Neural cell (in vitro differentiated cells): ENCODE data around the gene TBPL1. TPM values are rescaled to one million over a fixed set of nuclear protein-coding genes. Genes with fewer than 3 reads are reported as not detected.

Experiments
- H2AFZ ChIP-seq: fragments of 200-600, 300-800 bp; sonication (generic), shearing (Covaris generic); 2 replicates; pipeline ENCODE4 v1.6.0; 2014; ENCODE audit warnings: low read depth, mild to moderate bottlenecking, antibody characterized with exemption, low read length, moderate library complexity
- H3F3A ChIP-seq: fragments of 200-600 bp; shearing (Covaris generic); 2 replicates; pipeline ENCODE4 v1.6.1; 2016; ENCODE audit warnings: mild to moderate bottlenecking, moderate library complexity, mixed read lengths, antibody characterized with exemption, low read length; ENCODE audit not compliant: insufficient read depth, poor library complexity, severe bottlenecking
- H3K27ac ChIP-seq: fragments of 200-600, 300-800 bp; sonication (generic), shearing (Covaris generic); 2 replicates; pipeline ENCODE4 v1.5.1; 2014; ENCODE audit warnings: mild to moderate bottlenecking, low read length, moderate library complexity
- H3K27me3 ChIP-seq: fragments of 300-800, 200-600 bp; sonication (generic), shearing (Covaris generic); 2 replicates; pipeline ENCODE4 v1.6.0; 2014; ENCODE audit warnings: mild to moderate bottlenecking, low read depth, low read length, moderate library complexity; ENCODE audit not compliant: insufficient read depth
- H3K36me3 ChIP-seq: fragments of 300-800, 200-600 bp; sonication (generic), shearing (Covaris generic); 2 replicates; pipeline ENCODE4 v1.5.1; 2014; ENCODE audit warnings: mild to moderate bottlenecking, antibody characterized with exemption, low read length, moderate library complexity; ENCODE audit not compliant: insufficient read depth
- H3K4me2 ChIP-seq: fragments of 300-800, 200-600 bp; sonication (generic), shearing (Covaris generic); 2 replicates; pipeline ENCODE4 v1.6.0; 2014; ENCODE audit warnings: mild to moderate bottlenecking, low read length
- H3K4me3 ChIP-seq: fragments of 300-800, 200-600 bp; sonication (generic), shearing (Covaris generic); 2 replicates; pipeline ENCODE4 v1.5.1; 2014; ENCODE audit warnings: mild to moderate bottlenecking, low read length, moderate library complexity
- H3K79me2 ChIP-seq: fragments of 200-600 bp; shearing (Covaris generic); replicated peaks from 2 replicates; pipeline ENCODE4 v1.6.0; 2014; ENCODE audit warnings: mild to moderate bottlenecking, low read length, moderate library complexity; ENCODE audit not compliant: insufficient read depth
- H3K9ac ChIP-seq: fragments of 300-800, 200-600 bp; sonication (generic), shearing (Covaris generic); 2 replicates; pipeline ENCODE4 v1.6.1; 2016; ENCODE audit warnings: mild to moderate bottlenecking, low read length, mixed read lengths
- H3K9me2 ChIP-seq: fragments of 200-600 bp; shearing (Covaris generic); 2 replicates; pipeline ENCODE4 v1.6.1; 2016; ENCODE audit warnings: mild to moderate bottlenecking, low read length, mixed read lengths; ENCODE audit not compliant: insufficient read depth
- H3K9me3 ChIP-seq: fragments of 200-600, 300-800 bp; sonication (generic), shearing (Covaris generic); 2 replicates; pipeline ENCODE4 v1.6.1; 2016; ENCODE audit warnings: mild to moderate bottlenecking, mixed run types, low read length, moderate library complexity, mixed read lengths
- H4K20me1 ChIP-seq: fragments of 200-600 bp; shearing (Covaris generic); 2 replicates; pipeline ENCODE4 v1.6.1; 2016; ENCODE audit warnings: mild to moderate bottlenecking, mixed run types; ENCODE audit not compliant: insufficient read depth
- EP300 ChIP-seq: fragments of 450-650 bp; conservative IDR thresholded peaks from 2 replicates; pipeline ENCODE4 v1.6.1; 2014; ENCODE audit warnings: antibody characterized with exemption, mild to moderate bottlenecking, moderate library complexity; ENCODE audit not compliant: poor library complexity, severe bottlenecking
- EZH2 ChIP-seq: fragments of 200-600, 300-800 bp; shearing (Covaris generic), sonication (generic); IDR thresholded peaks from 2 replicates; pipeline ENCODE4 v1.6.1; 2014; ENCODE audit warnings: antibody characterized with exemption, low read length, borderline replicate concordance, mild to moderate bottlenecking; ENCODE audit not compliant: insufficient read depth, poor library complexity, severe bottlenecking
- MXI1 ChIP-seq: fragments of 450-650 bp; conservative IDR thresholded peaks from 2 replicates; pipeline ENCODE4 v1.6.1; 2014; ENCODE audit warnings: antibody characterized with exemption, mild to moderate bottlenecking; ENCODE audit not compliant: poor library complexity, severe bottlenecking
- POLR2AphosphoS5 ChIP-seq: IDR thresholded peaks from 2 replicates; pipeline ENCODE4 v1.6.1; 2012
- RAD21 ChIP-seq: fragments of 450-650 bp; conservative IDR thresholded peaks from 2 replicates; pipeline ENCODE4 v1.6.1; 2014; ENCODE audit warnings: antibody characterized with exemption, mild to moderate bottlenecking, moderate library complexity
- SMC3 ChIP-seq: fragments of 450-650 bp; conservative IDR thresholded peaks from 2 replicates; pipeline ENCODE4 v1.6.1; 2014; ENCODE audit warnings: antibody characterized with exemption, mild to moderate bottlenecking, moderate library complexity; ENCODE audit not compliant: poor library complexity
- TAF1 ChIP-seq: IDR thresholded peaks from 2 replicates; pipeline ENCODE4 v1.6.1; 2012; ENCODE audit warnings: low read depth
- polyA plus RNA-seq: library from polyadenylated mRNA; depleted of rRNA; stranded (reverse); fragments of >200 nt; gene quantifications from 2 replicates; pipeline ENCODE4 v1.2.3, GENCODE V29; 2014
- TF ChIP-seq, protein P1 (sequence below): IDR thresholded peaks from 2 replicates; pipeline ENCODE4 v1.6.1; 2012; ENCODE audit warnings: borderline replicate concordance
- TF ChIP-seq, protein P2 (sequence below): fragments of 450-650 bp; IDR thresholded peaks from 2 replicates; pipeline ENCODE4 v1.5.1; 2014; ENCODE audit warnings: antibody characterized with exemption, mild to moderate bottlenecking, moderate library complexity; ENCODE audit not compliant: poor library complexity, severe bottlenecking

TBPL1 gene
- polyA plus RNA-seq, 1 donor from 2014 or later = 110 TPM

DNA sequence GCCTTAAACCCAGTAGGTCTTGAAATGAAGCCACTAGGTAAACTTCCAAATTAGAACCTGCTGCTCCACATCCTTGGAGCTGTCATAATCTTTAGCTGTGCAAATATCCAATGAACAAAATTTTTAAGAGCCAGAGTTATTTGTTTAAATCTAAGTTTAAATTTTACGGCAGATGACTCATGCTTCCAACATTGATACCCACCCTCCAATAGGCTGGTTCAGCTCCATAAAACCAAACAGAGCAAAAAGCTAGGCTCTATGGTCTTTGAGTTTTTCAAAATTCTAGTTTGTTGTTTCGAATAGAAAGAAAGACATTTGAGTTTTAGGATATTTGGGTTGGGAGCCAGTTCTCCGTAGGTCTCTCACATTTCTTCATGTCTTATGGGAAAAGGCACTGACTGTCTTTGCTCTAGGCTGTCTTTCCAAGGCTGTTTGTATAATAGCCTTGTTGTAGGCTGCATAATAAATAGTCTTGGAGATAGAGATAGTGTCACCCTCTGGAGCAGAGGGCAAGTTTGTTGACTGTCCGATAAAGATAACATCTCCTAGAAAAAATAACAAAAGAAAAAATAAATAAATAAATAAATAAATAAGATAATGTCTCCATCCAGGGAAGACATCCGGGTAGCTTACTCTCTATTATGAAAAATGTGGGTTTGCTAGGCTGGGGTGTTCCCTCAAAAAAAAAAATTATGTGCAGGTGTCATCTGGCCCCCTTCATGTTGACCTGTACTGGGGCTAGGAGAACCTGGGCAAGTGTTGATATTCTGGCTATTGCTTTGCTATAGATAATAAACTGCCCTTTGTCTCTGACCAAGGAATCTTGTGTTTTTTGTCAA lies 62.9 kb downstream of the TBPL1 start:
- Histone ChIP-seq H3K4me2 (no peak overlapping the region), H3K27me3 (no peaks in the 10 kb centered on the region), H3K9me2 (no peaks in the 10 kb centered on the region), H3F3A (no peaks in the 10 kb centered on the region), H3K9ac (no peak overlapping the region), H2AFZ (no peak overlapping the region), H3K27ac (no peak overlapping the region), H3K4me3 (no peak overlapping the region), H4K20me1 (no peaks in the 10 kb centered on the region), H3K79me2 (no peaks in the 10 kb centered on the region), H3K9me3 (no peaks in the 10 kb centered on the region), H3K36me3 (no peaks in the 10 kb centered on the region)
- TF ChIP-seq POLR2AphosphoS5 = no peak

DNA sequence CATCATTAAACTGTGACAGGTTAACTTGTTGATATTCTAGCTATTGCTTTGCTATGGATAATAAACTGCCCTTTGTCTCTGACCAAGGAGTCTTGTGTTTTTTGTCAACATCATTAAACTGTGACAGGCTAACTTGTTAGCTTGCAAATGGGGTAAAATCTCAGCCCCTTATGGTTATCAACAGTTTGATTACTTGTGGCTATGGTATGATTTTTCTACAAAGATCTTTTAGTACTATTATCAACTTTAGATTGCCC lies 63.5 kb downstream of the TBPL1 start:
- Histone ChIP-seq H3K4me2 (no peak overlapping the region), H4K20me1 (no peaks in the 10 kb centered on the region), H3K9ac (no peak overlapping the region), H3K27ac (no peak overlapping the region), H2AFZ (no peak overlapping the region), H3K27me3 (no peaks in the 10 kb centered on the region), H3K79me2 (no peaks in the 10 kb centered on the region), H3K9me2 (no peaks in the 10 kb centered on the region), H3K9me3 (no peaks in the 10 kb centered on the region), H3K4me3 (no peak overlapping the region), H3K36me3 (no peaks in the 10 kb centered on the region), H3F3A (no peaks in the 10 kb centered on the region)
- TF ChIP-seq EZH2 (no peak), TAF1 (no peak)
- TF ChIP-seq, protein P1, sequence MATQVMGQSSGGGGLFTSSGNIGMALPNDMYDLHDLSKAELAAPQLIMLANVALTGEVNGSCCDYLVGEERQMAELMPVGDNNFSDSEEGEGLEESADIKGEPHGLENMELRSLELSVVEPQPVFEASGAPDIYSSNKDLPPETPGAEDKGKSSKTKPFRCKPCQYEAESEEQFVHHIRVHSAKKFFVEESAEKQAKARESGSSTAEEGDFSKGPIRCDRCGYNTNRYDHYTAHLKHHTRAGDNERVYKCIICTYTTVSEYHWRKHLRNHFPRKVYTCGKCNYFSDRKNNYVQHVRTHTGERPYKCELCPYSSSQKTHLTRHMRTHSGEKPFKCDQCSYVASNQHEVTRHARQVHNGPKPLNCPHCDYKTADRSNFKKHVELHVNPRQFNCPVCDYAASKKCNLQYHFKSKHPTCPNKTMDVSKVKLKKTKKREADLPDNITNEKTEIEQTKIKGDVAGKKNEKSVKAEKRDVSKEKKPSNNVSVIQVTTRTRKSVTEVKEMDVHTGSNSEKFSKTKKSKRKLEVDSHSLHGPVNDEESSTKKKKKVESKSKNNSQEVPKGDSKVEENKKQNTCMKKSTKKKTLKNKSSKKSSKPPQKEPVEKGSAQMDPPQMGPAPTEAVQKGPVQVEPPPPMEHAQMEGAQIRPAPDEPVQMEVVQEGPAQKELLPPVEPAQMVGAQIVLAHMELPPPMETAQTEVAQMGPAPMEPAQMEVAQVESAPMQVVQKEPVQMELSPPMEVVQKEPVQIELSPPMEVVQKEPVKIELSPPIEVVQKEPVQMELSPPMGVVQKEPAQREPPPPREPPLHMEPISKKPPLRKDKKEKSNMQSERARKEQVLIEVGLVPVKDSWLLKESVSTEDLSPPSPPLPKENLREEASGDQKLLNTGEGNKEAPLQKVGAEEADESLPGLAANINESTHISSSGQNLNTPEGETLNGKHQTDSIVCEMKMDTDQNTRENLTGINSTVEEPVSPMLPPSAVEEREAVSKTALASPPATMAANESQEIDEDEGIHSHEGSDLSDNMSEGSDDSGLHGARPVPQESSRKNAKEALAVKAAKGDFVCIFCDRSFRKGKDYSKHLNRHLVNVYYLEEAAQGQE = no peak

DNA sequence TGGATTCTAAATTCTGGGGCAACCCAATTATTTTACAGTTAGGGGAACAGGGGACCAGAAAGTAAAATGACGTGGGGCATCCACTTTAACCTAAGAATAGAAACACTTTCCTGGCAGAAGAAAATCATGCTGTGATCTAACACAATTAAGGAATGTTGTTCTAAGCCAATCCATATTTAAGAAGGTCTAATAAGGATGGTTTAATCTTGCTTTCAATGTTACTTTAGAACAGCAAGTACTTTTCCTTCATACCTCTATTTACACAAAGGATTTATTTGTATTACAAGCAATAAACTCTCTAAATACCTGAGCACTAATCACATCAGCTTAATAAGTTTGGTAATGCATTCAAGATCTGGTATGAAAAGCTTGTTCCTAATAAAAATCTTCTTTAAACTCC lies 67.0 kb downstream of the TBPL1 start:
- no peaks in the 10 kb centered on the region for H3K9me3 ChIP-seq
- no peak overlapping the region for H3K27ac ChIP-seq
- TF ChIP-seq POLR2AphosphoS5 (no peak), EP300 (no peak), EZH2 (no peak), RAD21 (no peak), TAF1 (no peak), MXI1 (no peak), SMC3 (no peak)
- TF ChIP-seq, protein P1 = no peak
- TF ChIP-seq, protein P2, sequence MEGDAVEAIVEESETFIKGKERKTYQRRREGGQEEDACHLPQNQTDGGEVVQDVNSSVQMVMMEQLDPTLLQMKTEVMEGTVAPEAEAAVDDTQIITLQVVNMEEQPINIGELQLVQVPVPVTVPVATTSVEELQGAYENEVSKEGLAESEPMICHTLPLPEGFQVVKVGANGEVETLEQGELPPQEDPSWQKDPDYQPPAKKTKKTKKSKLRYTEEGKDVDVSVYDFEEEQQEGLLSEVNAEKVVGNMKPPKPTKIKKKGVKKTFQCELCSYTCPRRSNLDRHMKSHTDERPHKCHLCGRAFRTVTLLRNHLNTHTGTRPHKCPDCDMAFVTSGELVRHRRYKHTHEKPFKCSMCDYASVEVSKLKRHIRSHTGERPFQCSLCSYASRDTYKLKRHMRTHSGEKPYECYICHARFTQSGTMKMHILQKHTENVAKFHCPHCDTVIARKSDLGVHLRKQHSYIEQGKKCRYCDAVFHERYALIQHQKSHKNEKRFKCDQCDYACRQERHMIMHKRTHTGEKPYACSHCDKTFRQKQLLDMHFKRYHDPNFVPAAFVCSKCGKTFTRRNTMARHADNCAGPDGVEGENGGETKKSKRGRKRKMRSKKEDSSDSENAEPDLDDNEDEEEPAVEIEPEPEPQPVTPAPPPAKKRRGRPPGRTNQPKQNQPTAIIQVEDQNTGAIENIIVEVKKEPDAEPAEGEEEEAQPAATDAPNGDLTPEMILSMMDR = no peak
- H4K20me1 ChIP-seq = no peaks in the 10 kb centered on the region
- H3K9me2 ChIP-seq = no peaks in the 10 kb centered on the region
- no peaks in the 10 kb centered on the region for H3K27me3 ChIP-seq
- no peaks in the 10 kb centered on the region for H3K36me3 ChIP-seq
- no peak overlapping the region for H2AFZ ChIP-seq
- no peak overlapping the region for H3K9ac ChIP-seq
- H3K4me2 ChIP-seq = no peak overlapping the region
- no peaks in the 10 kb centered on the region for H3K79me2 ChIP-seq
- H3F3A ChIP-seq = no peaks in the 10 kb centered on the region
- no peak overlapping the region for H3K4me3 ChIP-seq
